ENCODE data around the gene TPRKB. TPM values are rescaled to one million over a fixed set of nuclear protein-coding genes. Genes with fewer than 3 reads are reported as not detected.

The TPRKB gene
- total RNA-seq, 4 donors from 2014 or later: 15.6 to 33.8 (median 26.3) TPM

DNA sequence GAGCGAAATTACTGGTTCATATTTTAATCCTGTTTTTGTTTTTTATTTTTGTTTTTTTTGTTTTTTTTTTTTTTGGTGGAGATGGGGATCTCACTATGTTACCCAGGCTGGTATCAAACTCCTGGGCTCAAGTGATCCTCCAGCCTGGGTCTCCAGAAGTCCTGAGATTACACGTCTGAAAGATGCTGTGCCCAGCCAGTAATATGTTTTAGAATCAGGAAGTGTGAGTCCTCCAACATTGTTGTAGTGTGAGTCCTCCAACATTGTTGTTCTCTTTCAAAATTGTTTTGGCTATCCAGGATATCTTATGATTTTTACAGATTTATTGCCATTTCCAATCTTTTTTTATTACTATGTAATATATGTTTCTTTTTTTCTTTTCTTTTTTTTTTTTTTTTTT, 23.1 kb downstream of the TPRKB start:
- no peaks in the 10 kb centered on the region for H3K4me1 ChIP-seq
- H3K36me3 ChIP-seq: no peaks in the 10 kb centered on the region
- H3K4me3 ChIP-seq: no peak overlapping the region
- 79 to 84% methylated on average over 2 of the region's 2 CpGs for WGBS, 2 donors (ENCODE audit: low coverage in 1 of 2)
- no peaks in the 10 kb centered on the region for H3K27me3 ChIP-seq
- no peaks in the 10 kb centered on the region for H3K9me3 ChIP-seq
- ATAC-seq: no peak
- no peak for TF ChIP-seq POLR2AphosphoS5 (IDR thresholded peaks at IDR 0.05)
- TF ChIP-seq, protein P1, sequence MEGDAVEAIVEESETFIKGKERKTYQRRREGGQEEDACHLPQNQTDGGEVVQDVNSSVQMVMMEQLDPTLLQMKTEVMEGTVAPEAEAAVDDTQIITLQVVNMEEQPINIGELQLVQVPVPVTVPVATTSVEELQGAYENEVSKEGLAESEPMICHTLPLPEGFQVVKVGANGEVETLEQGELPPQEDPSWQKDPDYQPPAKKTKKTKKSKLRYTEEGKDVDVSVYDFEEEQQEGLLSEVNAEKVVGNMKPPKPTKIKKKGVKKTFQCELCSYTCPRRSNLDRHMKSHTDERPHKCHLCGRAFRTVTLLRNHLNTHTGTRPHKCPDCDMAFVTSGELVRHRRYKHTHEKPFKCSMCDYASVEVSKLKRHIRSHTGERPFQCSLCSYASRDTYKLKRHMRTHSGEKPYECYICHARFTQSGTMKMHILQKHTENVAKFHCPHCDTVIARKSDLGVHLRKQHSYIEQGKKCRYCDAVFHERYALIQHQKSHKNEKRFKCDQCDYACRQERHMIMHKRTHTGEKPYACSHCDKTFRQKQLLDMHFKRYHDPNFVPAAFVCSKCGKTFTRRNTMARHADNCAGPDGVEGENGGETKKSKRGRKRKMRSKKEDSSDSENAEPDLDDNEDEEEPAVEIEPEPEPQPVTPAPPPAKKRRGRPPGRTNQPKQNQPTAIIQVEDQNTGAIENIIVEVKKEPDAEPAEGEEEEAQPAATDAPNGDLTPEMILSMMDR (IDR thresholded peaks at IDR 0.05): no peak
- TF ChIP-seq POLR2A (IDR thresholded peaks at IDR 0.05): no peak
- TF ChIP-seq EP300 (IDR thresholded peaks at IDR 0.05): no peak
- no peak overlapping the region for H3K27ac ChIP-seq

DNA sequence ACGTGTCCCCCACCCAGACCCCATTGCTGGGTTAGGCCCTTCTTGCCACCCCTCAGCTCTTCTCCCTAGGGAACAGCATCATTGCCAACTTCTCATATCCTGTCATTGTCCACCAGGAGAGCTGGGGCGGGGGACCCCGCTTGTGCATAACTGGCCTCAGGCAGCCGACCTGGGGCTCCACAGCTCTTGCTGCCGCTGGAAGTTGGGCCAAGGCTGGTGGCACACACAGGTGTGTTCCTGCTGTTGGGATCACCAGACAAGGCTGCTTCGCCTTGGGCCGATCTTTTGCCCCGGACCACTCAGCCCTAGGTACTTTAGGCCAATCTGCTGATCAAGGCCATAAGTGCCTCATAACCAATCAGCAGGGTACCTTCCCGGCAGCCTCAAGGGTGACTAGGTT, 28.6 kb downstream of the TPRKB start:
- Histone ChIP-seq H3K4me1 (no peaks in the 10 kb centered on the region), H3K27me3 (peaks cover 4% of the 10 kb centered on the region), H3K9me3 (no peaks in the 10 kb centered on the region), H3K4me3 (no peak overlapping the region), H3K27ac (no peak overlapping the region), H3K36me3 (no peaks in the 10 kb centered on the region)
- no peak for ATAC-seq
- WGBS, 2 donors (ENCODE audit: low coverage in 1 of 2): 80% methylated on average over 1 of the region's 9 CpGs; no CpG with 5 or more reads in 1 of the 2 donors
- TF ChIP-seq EP300 (IDR thresholded peaks at IDR 0.05) (no peak), POLR2A (IDR thresholded peaks at IDR 0.05) (no peak), POLR2AphosphoS5 (IDR thresholded peaks at IDR 0.05) (no peak)
- TF ChIP-seq, protein P1 (IDR thresholded peaks at IDR 0.05): no peak

DNA sequence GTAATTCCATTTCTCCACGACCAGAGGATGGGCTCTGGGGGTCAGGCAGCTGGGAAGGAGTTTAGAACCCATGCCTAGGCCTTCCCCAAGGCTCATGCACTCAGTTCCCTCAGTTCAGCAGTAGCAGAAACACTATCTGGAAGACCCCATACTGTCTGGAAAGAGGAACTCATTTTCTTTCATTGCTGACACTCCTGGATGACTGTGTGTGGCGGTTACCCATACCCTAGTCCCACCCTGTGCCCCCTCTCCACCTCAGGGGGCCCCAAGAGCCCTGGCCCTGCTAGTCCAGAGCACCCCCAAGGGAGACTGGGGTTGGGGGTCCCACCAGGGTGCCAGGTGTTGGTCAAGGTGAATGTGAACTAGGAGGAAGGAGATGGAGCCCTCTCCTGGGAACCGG, 29.5 kb downstream of the TPRKB start:
- Histone ChIP-seq H3K4me3 (no peak overlapping the region), H3K27me3 (peaks cover 4% of the 10 kb centered on the region), H3K4me1 (no peaks in the 10 kb centered on the region), H3K36me3 (no peaks in the 10 kb centered on the region), H3K27ac (no peak overlapping the region), H3K9me3 (no peaks in the 10 kb centered on the region)
- WGBS, 2 donors (ENCODE audit: low coverage in 1 of 2): 40 to 50% methylated on average over 1 to 2 of the region's 3 CpGs
- TF ChIP-seq EP300 (IDR thresholded peaks at IDR 0.05) (no peak), POLR2A (IDR thresholded peaks at IDR 0.05) (no peak), POLR2AphosphoS5 (IDR thresholded peaks at IDR 0.05) (no peak)
- TF ChIP-seq, protein P1 (IDR thresholded peaks at IDR 0.05): no peak
- ATAC-seq: no peak

DNA sequence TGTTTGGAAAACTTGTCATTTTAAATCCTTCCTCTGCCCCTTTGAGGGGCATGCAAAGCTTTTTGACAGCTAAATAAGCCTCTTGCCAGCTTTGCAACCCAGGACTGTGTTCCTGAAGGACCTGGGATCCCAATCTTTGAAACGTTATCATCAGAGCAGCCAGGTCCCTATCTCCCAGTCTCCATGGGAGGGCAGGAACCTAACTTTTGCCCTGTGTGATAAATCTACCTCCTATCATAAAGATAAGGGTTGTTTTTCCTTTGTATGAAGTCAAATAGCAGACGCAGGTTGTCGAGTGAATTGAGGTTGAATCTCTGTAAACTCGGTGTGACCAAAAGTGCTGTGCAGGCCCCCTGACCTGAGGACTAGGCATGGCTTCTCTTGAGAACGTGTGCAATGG, 30.1 kb downstream of the TPRKB start:
- peaks cover 4% of the 10 kb centered on the region for H3K27me3 ChIP-seq
- no peak for ATAC-seq
- no peaks in the 10 kb centered on the region for H3K9me3 ChIP-seq
- H3K4me3 ChIP-seq: no peak overlapping the region
- no peak for TF ChIP-seq POLR2A (IDR thresholded peaks at IDR 0.05)
- no peak for TF ChIP-seq EP300 (IDR thresholded peaks at IDR 0.05)
- TF ChIP-seq, protein P1 (IDR thresholded peaks at IDR 0.05): no peak
- no peak for TF ChIP-seq POLR2AphosphoS5 (IDR thresholded peaks at IDR 0.05)
- no peaks in the 10 kb centered on the region for H3K4me1 ChIP-seq
- no peak overlapping the region for H3K27ac ChIP-seq
- H3K36me3 ChIP-seq: no peaks in the 10 kb centered on the region
- 42 to 63% methylated on average over 4 to 5 of the region's 5 CpGs for WGBS, 2 donors (ENCODE audit: low coverage in 1 of 2)

DNA sequence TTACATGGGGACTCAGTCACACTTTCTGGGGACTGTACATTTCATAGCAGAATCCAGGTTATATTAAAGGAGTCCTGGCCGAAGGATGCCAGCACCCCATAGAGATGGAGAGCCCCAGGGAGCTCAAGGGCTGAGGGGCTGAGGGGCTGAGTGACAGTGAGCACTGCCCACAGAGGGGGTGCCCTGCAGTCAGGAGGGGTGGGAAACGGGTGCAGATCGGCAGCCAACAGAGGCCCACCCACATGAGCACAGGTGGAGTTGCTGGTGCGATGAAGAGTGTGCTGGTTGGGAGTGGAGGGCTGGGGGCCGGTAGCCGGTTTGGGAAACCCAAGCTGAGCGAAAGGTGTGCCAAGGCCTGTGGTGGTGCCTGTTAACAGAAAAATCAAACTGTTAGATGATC, 32.1 kb downstream of the TPRKB start:
- H3K4me1 ChIP-seq: no peaks in the 10 kb centered on the region
- H3K27me3 ChIP-seq: peaks cover 4% of the 10 kb centered on the region
- ATAC-seq: no peak
- H3K4me3 ChIP-seq: no peak overlapping the region
- whole genome bisulfite sequencing, 2 donors (ENCODE audit: low coverage in 1 of 2): 64 to 87% methylated on average over 5 to 7 of the region's 7 CpGs
- H3K27ac ChIP-seq: no peak overlapping the region
- no peaks in the 10 kb centered on the region for H3K36me3 ChIP-seq
- no peak for TF ChIP-seq POLR2AphosphoS5 (IDR thresholded peaks at IDR 0.05)
- TF ChIP-seq, protein P1 (IDR thresholded peaks at IDR 0.05): no peak
- TF ChIP-seq EP300 (IDR thresholded peaks at IDR 0.05): no peak
- no peak for TF ChIP-seq POLR2A (IDR thresholded peaks at IDR 0.05)
- no peaks in the 10 kb centered on the region for H3K9me3 ChIP-seq

Measured in gastroesophageal sphincter (tissue), 4 donors.